A673 (cell line): ENCODE measurements around the gene ZNF232.
"Not testable (repeated sequence)": the region's sequence is repeated elsewhere in the genome, so short reads cannot be mapped to it uniquely, and the experiment has no call there.

ENCODE experiments used
- EZH2 ChIP-seq: fragments of 200-600 bp; sonication (generic); IDR thresholded peaks from 2 replicates; pipeline ENCODE4 v1.6.1; 2017; ENCODE audit warnings: borderline replicate concordance, low read depth, mild to moderate bottlenecking, mixed read lengths, antibody characterized with exemption, low read length; ENCODE audit not compliant: poor library complexity, severe bottlenecking
- TF ChIP-seq, protein P1 (sequence below): fragments of 300-800, 200-600 bp; sonication (generic); conservative IDR thresholded peaks from 2 replicates; pipeline ENCODE4 v1.5.1; 2017; ENCODE audit warnings: low read depth, mild to moderate bottlenecking, antibody characterized with exemption, low read length, moderate library complexity, mixed read lengths

DNA sequence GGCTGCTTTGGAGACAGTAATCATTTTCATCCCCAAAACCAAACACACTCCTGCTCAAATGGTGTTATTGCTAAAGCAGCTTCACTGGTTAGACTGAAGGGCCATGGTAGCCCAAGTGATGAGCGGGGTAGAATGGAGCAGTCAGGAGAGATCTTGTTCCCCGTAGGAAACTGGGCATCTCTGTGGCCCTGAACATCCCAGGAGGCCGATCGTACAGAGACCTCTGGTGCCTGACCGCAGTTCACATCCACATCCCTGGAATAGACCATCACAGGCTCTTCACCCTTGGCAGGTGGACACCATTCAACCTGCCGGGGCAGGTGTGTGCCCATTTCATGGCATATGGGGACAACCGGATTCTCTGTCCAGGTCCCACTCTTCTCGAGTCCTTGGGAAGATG is 18.1 kb upstream of the ZNF232 start:
- TF ChIP-seq, protein P1, sequence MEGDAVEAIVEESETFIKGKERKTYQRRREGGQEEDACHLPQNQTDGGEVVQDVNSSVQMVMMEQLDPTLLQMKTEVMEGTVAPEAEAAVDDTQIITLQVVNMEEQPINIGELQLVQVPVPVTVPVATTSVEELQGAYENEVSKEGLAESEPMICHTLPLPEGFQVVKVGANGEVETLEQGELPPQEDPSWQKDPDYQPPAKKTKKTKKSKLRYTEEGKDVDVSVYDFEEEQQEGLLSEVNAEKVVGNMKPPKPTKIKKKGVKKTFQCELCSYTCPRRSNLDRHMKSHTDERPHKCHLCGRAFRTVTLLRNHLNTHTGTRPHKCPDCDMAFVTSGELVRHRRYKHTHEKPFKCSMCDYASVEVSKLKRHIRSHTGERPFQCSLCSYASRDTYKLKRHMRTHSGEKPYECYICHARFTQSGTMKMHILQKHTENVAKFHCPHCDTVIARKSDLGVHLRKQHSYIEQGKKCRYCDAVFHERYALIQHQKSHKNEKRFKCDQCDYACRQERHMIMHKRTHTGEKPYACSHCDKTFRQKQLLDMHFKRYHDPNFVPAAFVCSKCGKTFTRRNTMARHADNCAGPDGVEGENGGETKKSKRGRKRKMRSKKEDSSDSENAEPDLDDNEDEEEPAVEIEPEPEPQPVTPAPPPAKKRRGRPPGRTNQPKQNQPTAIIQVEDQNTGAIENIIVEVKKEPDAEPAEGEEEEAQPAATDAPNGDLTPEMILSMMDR: not testable (repeated sequence)
- TF ChIP-seq EZH2: not testable (repeated sequence)
